Limb (tissue), 2 donors: ENCODE data around the gene RRN3.
"Not testable (repeated sequence)": the region's sequence is repeated elsewhere in the genome, so short reads cannot be mapped to it uniquely, and the experiment has no call there.

Experiments
- DNase-seq, 2 donors: peaks; one replicate each; pipeline ENCODE4 v3.0.0-alpha.2; 2016; ENCODE audit errors: extremely low spot score in 2 of 2

The RRN3 gene

GRCh38 chr16:15051387-15051951 is 42.6 kb downstream of the RRN3 start:
- DNase-seq: no peak

- DNase-seq: not testable (repeated sequence)
These were observed 43.6 kb downstream of the RRN3 start for GRCh38 chr16:15050440-15050839.

- no peak for DNase-seq
These were observed 44.4 kb downstream of the RRN3 start for GRCh38 chr16:15049581-15050180.

GRCh38 chr16:15046692-15047376 is 47.2 kb downstream of the RRN3 start:
- DNase-seq: no peak

GRCh38 chr16:15045270-15045669 is 48.8 kb downstream of the RRN3 start:
- not testable (repeated sequence) for DNase-seq

GRCh38 chr16:15044286-15044685 is 49.8 kb downstream of the RRN3 start:
- no peak for DNase-seq

GRCh38 chr16:15043344-15043743 is 50.7 kb downstream of the RRN3 start:
- DNase-seq: no peak

GRCh38 chr16:15041271-15042004 is 52.6 kb downstream of the RRN3 start:
- DNase-seq: peak in 1 of 2 donors; percentile 32

GRCh38 chr16:15038689-15039088 is 55.4 kb downstream of the RRN3 start:
- no peak for DNase-seq

GRCh38 chr16:15037745-15038144 is 56.3 kb downstream of the RRN3 start:
- no peak for DNase-seq

GRCh38 chr16:15037003-15037402 is 57.1 kb downstream of the RRN3 start:
- no peak for DNase-seq

GRCh38 chr16:15035163-15035729 is 58.8 kb downstream of the RRN3 start:
- DNase-seq: no peak

GRCh38 chr16:15034266-15035162 is 59.6 kb downstream of the RRN3 start:
- DNase-seq: no peak

GRCh38 chr16:15033309-15033707 is 60.8 kb downstream of the RRN3 start:
- no peak for DNase-seq

GRCh38 chr16:15032547-15033308 is 61.3 kb downstream of the RRN3 start:
- DNase-seq: no peak

- no peak for DNase-seq
These were observed 62.5 kb downstream of the RRN3 start for GRCh38 chr16:15031586-15031985.

GRCh38 chr16:15031179-15031578 is 62.9 kb downstream of the RRN3 start:
- no peak for DNase-seq

GRCh38 chr16:15029749-15030148 is 64.3 kb downstream of the RRN3 start:
- not testable (repeated sequence) for DNase-seq

GRCh38 chr16:15028801-15029698 is 65.0 kb downstream of the RRN3 start:
- DNase-seq: not testable (repeated sequence)
